Gastroesophageal sphincter (tissue), 4 donors: Measurements from ENCODE around the gene MAGI3. TPM values are rescaled to one million over a fixed set of nuclear protein-coding genes. Genes with fewer than 3 reads are reported as not detected.
A peak's percentile ranks its signal among the peaks of the same experiment; 100 is the strongest.

Source experiments
- ATAC-seq: fragments of 150-250 bp; one replicate; pipeline ENCODE4 v1.9.1; 2016; ENCODE audit warnings: mild to moderate bottlenecking, moderate library complexity
- H3K27ac ChIP-seq, 4 donors: fragments of 200-600 bp; sonication (generic) in 3 of 4; 1 replicate in 3 of 4; 2 replicates in 1 of 4; pipeline ENCODE4 v1.5.1; 2016 to 2019
- H3K27me3 ChIP-seq: fragments of 200-600 bp; sonication (generic); one replicate; pipeline ENCODE4 v1.5.1; 2019
- H3K36me3 ChIP-seq, 2 donors: fragments of 200-600 bp; sonication (generic); one replicate each; pipeline ENCODE4 v1.5.1; 2019; ENCODE audit warnings: control low read depth in 1 of 2
- H3K4me1 ChIP-seq, 3 donors: fragments of 200-600 bp; sonication (generic); 1 replicate in 2 of 3; 2 replicates in 1 of 3; pipeline ENCODE4 v1.5.1; 2016 to 2019; ENCODE audit warnings: control low read depth in 2 of 3
- H3K4me3 ChIP-seq, 2 donors: fragments of 200-600 bp; sonication (generic); one replicate each; pipeline ENCODE4 v1.5.1; 2019; ENCODE audit warnings: mild to moderate bottlenecking in 1 of 2, moderate library complexity in 1 of 2
- H3K9me3 ChIP-seq, 3 donors: fragments of 200-600 bp; sonication (generic); one replicate each; pipeline ENCODE4 v1.5.1; 2017 to 2019; ENCODE audit warnings: control low read depth in 2 of 3
- CTCF ChIP-seq, 4 experiments: fragments of 200-600 bp in 2 of 4; fragments of 450-650 bp in 2 of 4; sonication (generic) in 1 of 4; IDR thresholded peaks; one replicate each; pipeline ENCODE4 v1.5.1; 2017 to 2019; ENCODE audit warnings: antibody characterized with exemption in 4 of 4, mild to moderate bottlenecking in 2 of 4, moderate library complexity in 2 of 4
- EP300 ChIP-seq: sonication (generic); formaldehyde crosslinking; IDR thresholded peaks from one replicate; pipeline ENCODE4 v1.6.1; 2017; ENCODE audit warnings: antibody characterized with exemption, mild to moderate bottlenecking
- POLR2A ChIP-seq, 2 donors: fragments of 450-650 bp; IDR thresholded peaks; one replicate each; pipeline ENCODE4 v1.6.1; 2017; ENCODE audit warnings: antibody characterized with exemption in 2 of 2, mild to moderate bottlenecking in 2 of 2, moderate library complexity in 1 of 2
- POLR2AphosphoS5 ChIP-seq: sonication (generic); formaldehyde crosslinking; IDR thresholded peaks from one replicate; pipeline ENCODE4 v1.6.1; 2017; ENCODE audit warnings: antibody characterized with exemption
- WGBS, 2 donors: methylation state at CpG; one replicate each; pipeline ENCODE4 v1.1.5; 2018; ENCODE audit warnings: low coverage in 1 of 2; 5-methylcytosine and 5-hydroxymethylcytosine counted together
- total RNA-seq, 4 donors: library from RNA; depleted of rRNA; stranded (reverse); fragments of >200 nt; gene quantifications; one replicate each; pipeline ENCODE4 v1.1.0, GENCODE V29; 2016

Gene MAGI3
- total RNA-seq, 4 donors from 2014 or later = 18.2 to 26.6 (median 22.7) TPM

- Histone ChIP-seq H3K27me3 (no peaks in the 10 kb centered on the region), H3K4me1 (peaks cover 0 to 37% (median 7%) of the 10 kb centered on the region in 3 donors), H3K27ac (peak overlapping the region in 3 of 4 donors; percentile 23 to 54 (median 38)), H3K4me3 (no peak overlapping the region), H3K36me3 (peaks cover 0 to 10% of the 10 kb centered on the region in 2 donors), H3K9me3 (no peaks in the 10 kb centered on the region)
- WGBS, 2 donors = 37 to 40% methylated on average over 3 of the region's 3 CpGs
- no peak for ATAC-seq
- TF ChIP-seq POLR2AphosphoS5 = no peak
- TF ChIP-seq CTCF (IDR thresholded peaks at IDR 0.05) = no peak
- no peak for TF ChIP-seq POLR2A (IDR thresholded peaks at IDR 0.05)
- TF ChIP-seq EP300 = no peak
Observed at GRCh38 chr1:113657126-113657525, 266.8 kb downstream of the MAGI3 start.

- no peak for ATAC-seq
Observed at GRCh38 chr1:113657556-113658063, 267.3 kb downstream of the MAGI3 start.

GRCh38 chr1:113659035-113659434, 268.7 kb downstream of the MAGI3 start:
- no peaks in the 10 kb centered on the region for H3K9me3 ChIP-seq
- no peaks in the 10 kb centered on the region for H3K27me3 ChIP-seq
- H3K4me3 ChIP-seq = no peak overlapping the region
- no peak for ATAC-seq
- TF ChIP-seq POLR2A (IDR thresholded peaks at IDR 0.05) = no peak
- no peak for TF ChIP-seq CTCF (IDR thresholded peaks at IDR 0.05)
- TF ChIP-seq POLR2AphosphoS5 = no peak
- TF ChIP-seq EP300 = no peak
- H3K36me3 ChIP-seq = peaks cover 0 to 1% of the 10 kb centered on the region in 2 donors
- H3K27ac ChIP-seq = peak overlapping the region in 2 of 4 donors; percentile 18 to 52
- peaks cover 0 to 37% (median 7%) of the 10 kb centered on the region in 3 donors for H3K4me1 ChIP-seq
- 70 to 83% methylated on average over 4 to 9 of the region's 9 CpGs for WGBS, 2 donors

More at GRCh38 chr1:113657556-113658063, 267.3 kb downstream of the MAGI3 start:
- TF ChIP-seq EP300 (no peak), POLR2AphosphoS5 (no peak), POLR2A (IDR thresholded peaks at IDR 0.05) (no peak), CTCF (IDR thresholded peaks at IDR 0.05) (no peak)
- H3K27ac ChIP-seq = peak overlapping the region in 3 of 4 donors; percentile 23 to 54 (median 38)
- H3K4me3 ChIP-seq = no peak overlapping the region
- H3K27me3 ChIP-seq = no peaks in the 10 kb centered on the region
- WGBS, 2 donors = 35 to 46% methylated on average over 3 of the region's 3 CpGs
- H3K9me3 ChIP-seq = no peaks in the 10 kb centered on the region
- peaks cover 0 to 10% of the 10 kb centered on the region in 2 donors for H3K36me3 ChIP-seq
- peaks cover 0 to 37% (median 7%) of the 10 kb centered on the region in 3 donors for H3K4me1 ChIP-seq

- H3K27me3 ChIP-seq = no peaks in the 10 kb centered on the region
- WGBS, 2 donors = 80 to 84% methylated on average over 4 of the region's 4 CpGs
Observed at GRCh38 chr1:113659556-113659955, 269.2 kb downstream of the MAGI3 start.

More at GRCh38 chr1:113659556-113659955, 269.2 kb downstream of the MAGI3 start:
- Histone ChIP-seq H3K4me3 (no peak overlapping the region), H3K4me1 (peaks cover 0 to 37% (median 7%) of the 10 kb centered on the region in 3 donors), H3K27ac (peak overlapping the region in 2 of 4 donors; percentile 18 to 52), H3K36me3 (no peaks in the 10 kb centered on the region), H3K9me3 (no peaks in the 10 kb centered on the region)
- TF ChIP-seq POLR2A (IDR thresholded peaks at IDR 0.05) = no peak
- TF ChIP-seq POLR2AphosphoS5 = no peak
- TF ChIP-seq EP300 = no peak
- TF ChIP-seq CTCF (IDR thresholded peaks at IDR 0.05) = no peak
- no peak for ATAC-seq
